Trophoblast cell (in vitro differentiated cells and primary cell): ENCODE data around the gene ELOVL5.

Experiments
- DNase-seq, 2 donors: peaks; one replicate each; pipeline ENCODE4 v3.0.0-alpha.2; 2016
- H2AFZ ChIP-seq: 2 replicates; pipeline ENCODE4 v1.6.1; 2013; ENCODE audit warnings: low read length, moderate library complexity, mild to moderate bottlenecking; ENCODE audit not compliant: insufficient read depth, poor library complexity
- H2AK5ac ChIP-seq: 2 replicates; pipeline ENCODE4 v1.6.1; 2013; ENCODE audit warnings: mild to moderate bottlenecking, low read length
- H2BK120ac ChIP-seq: 2 replicates; pipeline ENCODE4 v1.6.1; 2013; ENCODE audit warnings: low read length, mild to moderate bottlenecking, moderate library complexity; ENCODE audit not compliant: insufficient read depth, poor library complexity
- H2BK12ac ChIP-seq: 2 replicates; pipeline ENCODE4 v1.6.1; 2013; ENCODE audit warnings: mild to moderate bottlenecking, low read length, moderate library complexity
- H2BK5ac ChIP-seq: 2 replicates; pipeline ENCODE4 v1.6.1; 2013; ENCODE audit warnings: low read length, low read depth, moderate library complexity, mild to moderate bottlenecking; ENCODE audit not compliant: poor library complexity
- H3K14ac ChIP-seq: 2 replicates; pipeline ENCODE4 v1.6.1; 2013; ENCODE audit warnings: mild to moderate bottlenecking, low read length
- H3K18ac ChIP-seq: 2 replicates; pipeline ENCODE4 v1.6.1; 2013; ENCODE audit warnings: mild to moderate bottlenecking, low read length
- H3K23ac ChIP-seq: 2 replicates; pipeline ENCODE4 v1.6.1; 2013; ENCODE audit warnings: low read length
- H3K27ac ChIP-seq: 2 replicates; pipeline ENCODE4 v1.5.1; 2013; ENCODE audit warnings: low read depth, mild to moderate bottlenecking, inconsistent platforms, low read length, moderate library complexity
- H3K27me3 ChIP-seq: 2 replicates; pipeline ENCODE4 v1.6.1; 2013; ENCODE audit warnings: inconsistent platforms, mild to moderate bottlenecking, low read length, moderate library complexity; ENCODE audit not compliant: insufficient read depth
- H3K36me3 ChIP-seq, 2 experiments: 1 replicate in 1 of 2; 2 replicates in 1 of 2; pipeline ENCODE4 v1.6.1; 2013; ENCODE audit warnings: low read length in 2 of 2, mild to moderate bottlenecking in 2 of 2, moderate library complexity in 1 of 2; ENCODE audit not compliant: insufficient read depth in 2 of 2, control insufficient read depth in 1 of 2
- H3K4ac ChIP-seq: 2 replicates; pipeline ENCODE4 v1.6.1; 2013; ENCODE audit warnings: low read depth, mild to moderate bottlenecking, low read length, moderate library complexity
- H3K4me1 ChIP-seq, 2 experiments: 1 replicate in 1 of 2; 2 replicates in 1 of 2; pipeline ENCODE4 v1.6.1; 2013; ENCODE audit warnings: low read length in 2 of 2, mild to moderate bottlenecking in 2 of 2, moderate library complexity in 1 of 2; ENCODE audit not compliant: insufficient read depth in 2 of 2, control insufficient read depth in 1 of 2
- H3K4me2 ChIP-seq: 2 replicates; pipeline ENCODE4 v1.6.1; 2013; ENCODE audit warnings: inconsistent platforms, mild to moderate bottlenecking, low read length, moderate library complexity
- H3K4me3 ChIP-seq: 2 replicates; pipeline ENCODE4 v1.5.1; 2013; ENCODE audit warnings: mild to moderate bottlenecking, low read depth, low read length, inconsistent platforms
- H3K79me1 ChIP-seq: one replicate; pipeline ENCODE4 v1.6.1; 2013; ENCODE audit warnings: low read length
- H3K79me2 ChIP-seq: 2 replicates; pipeline ENCODE4 v1.6.1; 2013; ENCODE audit warnings: low read length, mild to moderate bottlenecking; ENCODE audit not compliant: control insufficient read depth, insufficient read depth, poor library complexity
- H3K9ac ChIP-seq: 2 replicates; pipeline ENCODE4 v1.6.1; 2013; ENCODE audit warnings: mild to moderate bottlenecking, low read length
- H3K9me3 ChIP-seq: 2 replicates; pipeline ENCODE4 v1.6.1; 2013; ENCODE audit warnings: low read depth, mild to moderate bottlenecking, control low read depth, inconsistent platforms, low read length; ENCODE audit not compliant: insufficient read depth
- H4K12ac ChIP-seq: 2 replicates; pipeline ENCODE4 v1.6.1; 2013; ENCODE audit warnings: low read depth, mild to moderate bottlenecking, low read length, moderate library complexity
- H4K8ac ChIP-seq: 2 replicates; pipeline ENCODE4 v1.6.1; 2013; ENCODE audit warnings: low read depth, mild to moderate bottlenecking, low read length, moderate library complexity
- H4K91ac ChIP-seq: one replicate; pipeline ENCODE4 v1.6.1; 2013; ENCODE audit warnings: low read depth, mild to moderate bottlenecking, low read length, moderate library complexity
- WGBS: extraction: QIAGEN DNeasy Blood & Tissue Kit; methylation state at CpG from one replicate; pipeline ENCODE4 v1.1.7; 2013; ENCODE audit warnings: missing lambda C conversion rate; ENCODE audit not compliant: insufficient read length, insufficient coverage; ENCODE audit errors: extremely low coverage; 5-methylcytosine and 5-hydroxymethylcytosine counted together

The ELOVL5 gene

DNA sequence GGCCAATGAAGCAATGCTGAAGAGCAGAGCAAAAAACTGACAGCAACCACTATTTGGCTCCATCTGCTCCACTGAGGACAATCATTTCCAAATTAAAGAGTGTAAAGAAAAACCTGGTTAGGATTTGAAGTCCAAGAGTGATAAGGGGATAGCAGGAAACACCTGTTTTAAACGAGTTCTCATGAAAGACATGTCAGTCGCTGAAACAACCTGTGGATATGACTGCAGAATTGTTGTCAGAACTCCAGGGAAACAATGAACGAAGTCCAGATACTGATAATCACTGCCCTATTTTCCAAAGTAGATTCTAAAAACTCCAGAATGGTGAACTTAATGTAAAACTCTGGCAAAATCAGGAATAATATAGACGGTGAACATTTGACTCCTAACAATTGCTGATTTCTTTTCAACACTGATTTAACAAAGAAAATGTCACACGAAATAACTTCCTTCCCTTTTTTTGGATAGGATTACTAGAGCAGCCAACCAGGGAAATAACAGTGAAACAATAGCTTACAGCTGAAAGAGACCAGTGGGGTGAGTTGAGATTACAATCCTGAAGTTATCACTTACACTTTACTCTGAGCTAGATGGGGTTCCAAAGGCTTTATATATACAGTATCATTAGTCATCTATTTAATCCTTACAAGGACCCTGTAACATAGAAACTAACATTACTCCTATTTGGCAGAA lies 83.7 kb downstream of the ELOVL5 start:
- Histone ChIP-seq H3K9me3 (no peaks in the 10 kb centered on the region), H2BK12ac (no peak overlapping the region)
- WGBS = no CpG with 5 or more reads among the region's 5 CpGs

DNA sequence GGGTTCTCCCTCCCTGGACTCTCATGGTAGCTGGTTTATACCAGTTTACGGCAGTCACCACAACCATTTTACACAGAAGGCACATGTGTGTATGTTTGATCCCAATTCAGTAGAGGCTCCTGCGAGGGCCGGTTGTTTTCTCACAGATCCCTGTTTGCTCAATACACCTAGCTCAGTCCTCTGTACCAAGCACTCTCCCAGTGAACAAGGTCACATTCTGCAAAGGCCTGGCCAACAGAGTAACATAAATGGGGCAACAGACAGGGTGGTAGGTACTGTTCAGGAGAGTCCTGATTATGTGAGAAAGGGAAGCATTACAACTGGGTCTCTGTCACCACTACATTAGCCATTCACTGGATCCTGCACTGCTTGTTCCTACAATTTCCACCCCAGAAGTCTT lies 84.4 kb downstream of the ELOVL5 start:
- no peak overlapping the region for H3K9ac ChIP-seq
- no peak overlapping the region for H3K4me3 ChIP-seq
- no peak overlapping the region for H3K18ac ChIP-seq
- H3K4me2 ChIP-seq = no peak overlapping the region
- H3K79me2 ChIP-seq = no peaks in the 10 kb centered on the region
- H2AFZ ChIP-seq = no peak overlapping the region
- H3K4ac ChIP-seq = no peak overlapping the region
- no peaks in the 10 kb centered on the region for H3K27me3 ChIP-seq
- no peak overlapping the region for H4K12ac ChIP-seq
- DNase-seq = peak in 1 of 2 donors; percentile 9
- peaks cover 4 to 6% of the 10 kb centered on the region in 2 experiments for H3K4me1 ChIP-seq
- H3K79me1 ChIP-seq = no peaks in the 10 kb centered on the region
- no peak overlapping the region for H4K8ac ChIP-seq
- H3K23ac ChIP-seq = no peak overlapping the region
- H3K36me3 ChIP-seq = peaks cover 4 to 13% of the 10 kb centered on the region in 2 experiments
- H3K9me3 ChIP-seq = no peaks in the 10 kb centered on the region
- no peak overlapping the region for H2BK5ac ChIP-seq
- no peak overlapping the region for H2AK5ac ChIP-seq
- H2BK12ac ChIP-seq = no peak overlapping the region
- no peak overlapping the region for H4K91ac ChIP-seq
- H3K14ac ChIP-seq = no peak overlapping the region
- no peak overlapping the region for H2BK120ac ChIP-seq
- WGBS = no CpG with 5 or more reads among the region's 3 CpGs
- no peak overlapping the region for H3K27ac ChIP-seq

More for the DNA sequence above, 83.7 kb downstream of the ELOVL5 start:
- Histone ChIP-seq H3K4ac (no peak overlapping the region), H3K4me1 (peaks cover 4 to 6% of the 10 kb centered on the region in 2 experiments), H2AFZ (no peak overlapping the region), H3K23ac (no peak overlapping the region), H3K79me1 (no peaks in the 10 kb centered on the region), H3K9ac (no peak overlapping the region), H3K36me3 (peaks cover 4 to 17% of the 10 kb centered on the region in 2 experiments), H4K12ac (no peak overlapping the region), H4K91ac (no peak overlapping the region), H2BK120ac (no peak overlapping the region), H4K8ac (no peak overlapping the region), H2BK5ac (no peak overlapping the region), H3K4me3 (no peak overlapping the region), H3K18ac (no peak overlapping the region), H2AK5ac (no peak overlapping the region), H3K79me2 (no peaks in the 10 kb centered on the region), H3K27me3 (no peaks in the 10 kb centered on the region), H3K4me2 (no peak overlapping the region), H3K14ac (no peak overlapping the region), H3K27ac (no peak overlapping the region)
- no peak for DNase-seq

- WGBS = no CpG with 5 or more reads among the region's 2 CpGs
- DNase-seq = peak; percentile 49 to 69
- no peak overlapping the region for H4K91ac ChIP-seq
- no peak overlapping the region for H2BK120ac ChIP-seq
- no peak overlapping the region for H3K18ac ChIP-seq
- no peak overlapping the region for H3K4ac ChIP-seq
- H3K79me1 ChIP-seq = no peaks in the 10 kb centered on the region
- no peak overlapping the region for H4K8ac ChIP-seq
- H4K12ac ChIP-seq = no peak overlapping the region
- no peak overlapping the region for H2BK12ac ChIP-seq
- no peak overlapping the region for H3K23ac ChIP-seq
- H3K36me3 ChIP-seq = peaks cover 2 to 11% of the 10 kb centered on the region in 2 experiments
- peak overlapping the region; percentile 26 for H3K27ac ChIP-seq
- H3K27me3 ChIP-seq = no peaks in the 10 kb centered on the region
- no peak overlapping the region for H2BK5ac ChIP-seq
- H3K79me2 ChIP-seq = no peaks in the 10 kb centered on the region
- H2AFZ ChIP-seq = no peak overlapping the region
- H3K4me2 ChIP-seq = no peak overlapping the region
- H3K9ac ChIP-seq = no peak overlapping the region
- no peak overlapping the region for H3K14ac ChIP-seq
- no peak overlapping the region for H2AK5ac ChIP-seq
- H3K4me1 ChIP-seq = peaks cover 4 to 6% of the 10 kb centered on the region in 2 experiments
- no peak overlapping the region for H3K4me3 ChIP-seq
- no peaks in the 10 kb centered on the region for H3K9me3 ChIP-seq
These were observed 84.8 kb downstream of the ELOVL5 start for GRCh38 chr6:53263917-53264316.

GRCh38 chr6:53259860-53260580 lies 88.7 kb downstream of the ELOVL5 start:
- Histone ChIP-seq H2BK12ac (no peak overlapping the region), H3K9me3 (no peaks in the 10 kb centered on the region), H3K14ac (no peak overlapping the region), H3K4me3 (no peak overlapping the region), H4K8ac (no peak overlapping the region), H3K27me3 (no peaks in the 10 kb centered on the region), H3K79me1 (no peaks in the 10 kb centered on the region), H3K23ac (no peak overlapping the region), H2AK5ac (no peak overlapping the region), H3K27ac (no peak overlapping the region), H4K91ac (no peak overlapping the region), H3K18ac (no peak overlapping the region), H3K36me3 (peaks cover 2 to 10% of the 10 kb centered on the region in 2 experiments), H2BK5ac (no peak overlapping the region), H3K4me2 (no peak overlapping the region), H3K4me1 (peaks cover 4 to 6% of the 10 kb centered on the region in 2 experiments), H2BK120ac (no peak overlapping the region), H3K4ac (no peak overlapping the region), H3K9ac (no peak overlapping the region), H4K12ac (no peak overlapping the region), H2AFZ (no peak overlapping the region), H3K79me2 (no peaks in the 10 kb centered on the region)
- DNase-seq = no peak
- no CpG with 5 or more reads among the region's 11 CpGs for WGBS
